K562 (cell line): ENCODE results near the gene MLLT3. TPM values are rescaled to one million over a fixed set of nuclear protein-coding genes. Genes with fewer than 3 reads are reported as not detected.

Source experiments
- ATAC-seq: fragments of 200-7000 bp; cut with Tn5 transposase; 3 replicates; pipeline ENCODE4 v1.9.1; 2020; ENCODE audit warnings: moderate library complexity
- BruUV-seq: library from RNA; stranded (reverse); fragments of 400-500 nt; replicated peaks from 2 replicates; lab custom pipeline; 2021; lab: Mats Ljungman, UMichigan
- CTCF ChIA-PET: fragments of 300-600 bp; formaldehyde crosslinking; extraction: SDS; loops from one replicate; lab custom pipeline; 2021; ENCODE audit warnings: low intra/inter-chr PET ratio; lab: Yijun Ruan, JAX
- POLR2A ChIA-PET: fragments of 300-600, 350-650 bp; sonication (Branson Sonifier 250); formaldehyde crosslinking; extraction: SDS; loops from one replicate; lab custom pipeline; 2021; ENCODE audit warnings: antibody characterized with exemption, inconsistent platforms; lab: Yijun Ruan, JAX
- DNase-seq, 4 experiments: peaks; one replicate each; pipeline versions ENCODE4 v3.0.0 to v3.0.0-alpha.2; 2011 to 2018; ENCODE audit warnings: low spot score in 3 of 4, mixed read lengths in 3 of 4; ENCODE audit errors: extremely low read depth in 1 of 4
- FAIRE-seq: peaks from 2 replicates; lab custom pipeline; 2011; peaks lifted over from hg19 to GRCh38; lab: Jason Lieb, UNC
- H2AFZ ChIP-seq: 2 replicates; pipeline ENCODE4 v1.6.0; 2011; ENCODE audit warnings: low read depth, low read length, control low read depth, inconsistent platforms
- H3K27ac ChIP-seq: fragments of 200-600 bp; 3 replicates; pipeline ENCODE4 v1.8.0; 2011; ENCODE audit warnings: low read depth, mild to moderate bottlenecking, control low read depth, inconsistent platforms, low read length, moderate library complexity, mixed read lengths; ENCODE audit errors: extremely low read depth
- H3K27me3 ChIP-seq, 2 experiments: fragments of 300-600 bp in 1 of 2; 2 replicates in 1 of 2; 3 replicates in 1 of 2; pipeline versions ENCODE4 v1.6.0 to v1.8.0; 2011; ENCODE audit warnings: inconsistent platforms in 2 of 2, low read length in 2 of 2, mild to moderate bottlenecking in 1 of 2, mixed read lengths in 1 of 2, moderate library complexity in 1 of 2; ENCODE audit not compliant: control insufficient read depth in 2 of 2, insufficient read depth in 2 of 2
- H3K36me3 ChIP-seq: fragments of 300-600 bp; 3 replicates; pipeline ENCODE4 v1.8.0; 2011; ENCODE audit warnings: mild to moderate bottlenecking, low read length, inconsistent platforms; ENCODE audit not compliant: control insufficient read depth, insufficient read depth
- H3K4me1 ChIP-seq, 2 experiments: fragments of 200-600 bp in 1 of 2; replicated peaks in 1 of 2; 2 replicates in 1 of 2; 3 replicates in 1 of 2; pipeline versions ENCODE4 v1.5.1 to v1.8.0; 2011; ENCODE audit warnings: inconsistent platforms in 2 of 2, low read length in 2 of 2, mild to moderate bottlenecking in 1 of 2, mixed read lengths in 1 of 2, moderate library complexity in 1 of 2; ENCODE audit not compliant: control insufficient read depth in 2 of 2, insufficient read depth in 2 of 2
- H3K4me2 ChIP-seq: 2 replicates; pipeline ENCODE4 v1.6.1; 2011; ENCODE audit warnings: low read length, control low read depth, inconsistent platforms, mixed read lengths; ENCODE audit not compliant: insufficient read depth
- H3K4me3 ChIP-seq: fragments of 200-600 bp; sonication (generic), shearing (Covaris generic); 2 replicates; pipeline ENCODE4 v1.5.1; 2016; ENCODE audit warnings: control low read depth, inconsistent platforms
- H3K79me2 ChIP-seq: fragments of 200-600 bp; 3 replicates; pipeline ENCODE4 v1.8.0; 2011; ENCODE audit warnings: low read length, inconsistent platforms; ENCODE audit not compliant: control insufficient read depth, insufficient read depth
- H3K9ac ChIP-seq, 2 experiments: 2 replicates each; pipeline versions ENCODE4 v1.6.0 to v1.6.1; 2011; ENCODE audit warnings: low read depth in 2 of 2, low read length in 2 of 2, control low read depth in 1 of 2, inconsistent platforms in 1 of 2, mild to moderate bottlenecking in 1 of 2, mixed read lengths in 1 of 2; ENCODE audit not compliant: insufficient read depth in 1 of 2
- H3K9me1 ChIP-seq: one replicate; pipeline ENCODE4 v1.6.0; 2011; ENCODE audit warnings: inconsistent platforms, mild to moderate bottlenecking, low read length, moderate library complexity; ENCODE audit not compliant: control insufficient read depth, insufficient read depth
- H3K9me3 ChIP-seq: replicated peaks from 2 replicates; pipeline ENCODE4 v1.5.1; 2011; ENCODE audit warnings: low read depth, low read length, inconsistent platforms; ENCODE audit not compliant: control insufficient read depth, insufficient read depth
- H4K20me1 ChIP-seq: replicated peaks from 2 replicates; pipeline ENCODE4 v1.6.1; 2011; ENCODE audit warnings: low read length, inconsistent platforms, mixed read lengths; ENCODE audit not compliant: control insufficient read depth, insufficient read depth
- ATF1 ChIP-seq, 2 experiments: fragments of 450-650 bp in 1 of 2; IDR thresholded peaks; 2 replicates each; pipeline ENCODE4 v1.6.1; 2016; ENCODE audit warnings: missing compliant biosample characterization in 1 of 2, missing genetic modification characterization in 1 of 2
- BDP1 ChIP-seq: IDR thresholded peaks from 3 replicates; pipeline ENCODE4 v1.6.1; 2011; ENCODE audit not compliant: insufficient read length, insufficient read depth
- CXXC5 ChIP-seq: fragments of 250-450 bp; sonication (Bioruptor Pico); IDR thresholded peaks from 2 replicates; pipeline ENCODE4 v1.8.0; 2022; ENCODE audit warnings: inconsistent platforms, mild to moderate bottlenecking, moderate library complexity
- DPF2 ChIP-seq: fragments of 450-650 bp; IDR thresholded peaks from 2 replicates; pipeline ENCODE4 v1.6.1; 2016
- JUN ChIP-seq, 2 experiments: sonication (generic) in 1 of 2; formaldehyde crosslinking in 1 of 2; IDR thresholded peaks; 2 replicates each; pipeline versions ENCODE4 v1.6.1 to v1.8.0; 2012 to 2022; ENCODE audit warnings: borderline replicate concordance in 2 of 2, mild to moderate bottlenecking in 2 of 2, improper control_type of control experiment in 1 of 2, low read depth in 1 of 2, low read length in 1 of 2, missing genetic modification reagents in 1 of 2
- LARP7 ChIP-seq: fragments of 450-650 bp; IDR thresholded peaks from 2 replicates; pipeline ENCODE4 v1.6.1; 2016
- MXI1 ChIP-seq: IDR thresholded peaks from 2 replicates; pipeline ENCODE4 v1.6.1; 2011; ENCODE audit warnings: low read depth, mild to moderate bottlenecking, improper control_type of control experiment, low read length
- MYNN ChIP-seq, 2 experiments: sonication (generic); formaldehyde crosslinking in 1 of 2; IDR thresholded peaks; 2 replicates each; pipeline versions ENCODE4 v1.5.0 to v1.6.1; 2016 to 2020; ENCODE audit warnings: antibody characterized with exemption in 1 of 2, missing genetic modification reagents in 1 of 2
- PTRF ChIP-seq: fragments of 450-650 bp; IDR thresholded peaks from 2 replicates; pipeline ENCODE4 v1.6.1; 2016; ENCODE audit warnings: mild to moderate bottlenecking, missing genetic modification characterization, missing compliant biosample characterization
- SMARCC2 ChIP-seq: fragments of 450-650 bp; IDR thresholded peaks from 2 replicates; pipeline ENCODE4 v1.6.1; 2017; ENCODE audit warnings: antibody characterized with exemption, moderate library complexity, mild to moderate bottlenecking, low read depth
- SRSF3 ChIP-seq: fragments of 200-400 bp; formaldehyde crosslinking; IDR thresholded peaks from 2 replicates; pipeline ENCODE4 v1.6.1; 2016; ENCODE audit warnings: mild to moderate bottlenecking, low read length, moderate library complexity; ENCODE audit not compliant: insufficient read depth
- STAG1 ChIP-seq: sonication (generic); formaldehyde crosslinking; IDR thresholded peaks from 2 replicates; pipeline ENCODE4 v1.5.0; 2020; ENCODE audit warnings: missing genetic modification reagents, borderline replicate concordance
- TFAM ChIP-seq: fragments of 250-450 bp; sonication (Bioruptor Pico); conservative IDR thresholded peaks from 2 replicates; pipeline ENCODE4 v1.5.0; 2021; ENCODE audit warnings: mild to moderate bottlenecking, moderate library complexity
- TSC22D4 ChIP-seq: fragments of 450-650 bp; IDR thresholded peaks from 2 replicates; pipeline ENCODE4 v1.6.1; 2016; ENCODE audit warnings: missing genetic modification characterization, missing biosample characterization, control low read depth
- UBTF ChIP-seq, 2 experiments: IDR thresholded peaks; 2 replicates each; pipeline ENCODE4 v1.6.1; 2012; ENCODE audit warnings: improper control_type of control experiment in 2 of 2, low read depth in 2 of 2, low read length in 2 of 2, borderline replicate concordance in 1 of 2
- ZBTB26 ChIP-seq: fragments of 450-650 bp; formaldehyde crosslinking; IDR thresholded peaks from 2 replicates; pipeline ENCODE4 v1.4.0; 2022; ENCODE audit warnings: missing genetic modification characterization
- ZNF134 ChIP-seq: fragments of 250-450 bp; sonication (Bioruptor Pico); conservative IDR thresholded peaks from 2 replicates; pipeline ENCODE4 v1.4.0; 2020
- ZNF408 ChIP-seq: fragments of 250-450 bp; sonication (Bioruptor Pico); IDR thresholded peaks from 2 replicates; pipeline ENCODE4 v1.4.0; 2020; ENCODE audit warnings: low read depth, mild to moderate bottlenecking, moderate library complexity
- ZNF77 ChIP-seq: fragments of 250-450 bp; sonication (Bioruptor Pico); IDR thresholded peaks from 2 replicates; pipeline ENCODE4 v1.5.0; 2020
- WGBS: fragments of 100-300 bp; shearing (Covaris generic); methylation state at CpG from one replicate; pipeline ENCODE4 v1.1.6; 2016; ENCODE audit warnings: low coverage, mixed read lengths; ENCODE audit not compliant: insufficient coverage; ENCODE audit errors: missing lambda C conversion rate; 5-methylcytosine and 5-hydroxymethylcytosine counted together
- in situ Hi-C: fragments of 300-500 bp; cut with MboI; formaldehyde crosslinking; loops from 4 replicates; pipeline ENCODE4 v1.15.0; 2018; ENCODE audit warnings: inconsistent platforms, mixed read lengths
- intact Hi-C: fragments of 100-400 bp; cut with micrococcal nuclease; formaldehyde crosslinking; loops from 2 replicates; pipeline ENCODE4 v1.14.2; 2022
- polyA plus RNA-seq, 8 experiments: library from polyadenylated mRNA; depleted of rRNA in 4 of 8; stranded (reverse) in 5 of 8; unstranded in 3 of 8; fragments of >200 nt; fragmentation: Nextera tagmentation in 2 of 8; fragmentation: Illumina TruSeq in 1 of 8; extraction: Ambion mirVana in 2 of 8; extraction: Trizol in 1 of 8; gene quantifications; 2 replicates each; pipeline versions ENCODE4 v1.2.1 to v1.2.3, GENCODE V29; 2011 to 2014; ENCODE audit warnings: inconsistent platforms in 1 of 8, missing spikeins in 1 of 8
- total RNA-seq, 7 experiments: library from RNA; depleted of rRNA in 6 of 7; stranded (reverse); fragments of >200 nt in 6 of 7; fragmentation: Illumina TruSeq in 2 of 7; extraction: Trizol in 2 of 7; gene quantifications; 2 replicates each; pipeline versions ENCODE4 v1.2.1 to v1.2.3, GENCODE V29; 2011 to 2021; ENCODE audit warnings: low replicate concordance in 1 of 7

The MLLT3 gene
- total and polyA plus RNA-seq, 9 of the 15 experiments (the other 6 are each of a cell fraction or from before 2014, with no cell fraction given): 0.07 to 0.42 (median 0.22) TPM; not detected in 4

DNA sequence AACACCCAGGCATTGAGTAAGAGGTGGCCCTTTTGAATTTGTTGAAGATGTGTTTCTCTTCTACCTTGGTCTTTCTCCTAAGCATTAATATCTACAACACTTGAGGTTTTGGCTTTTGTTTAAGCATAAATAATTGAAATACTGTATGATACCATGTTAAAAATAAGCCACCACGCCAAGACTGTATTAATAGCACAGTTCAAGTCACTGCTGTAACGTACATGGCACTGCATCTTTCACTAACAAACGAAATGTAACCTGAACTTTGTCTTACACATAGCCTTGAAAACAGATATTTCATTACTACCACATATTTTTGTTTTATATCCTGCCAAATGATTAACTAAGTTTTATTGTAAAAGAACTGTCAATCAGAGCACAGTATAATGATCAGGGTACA is 112.8 kb downstream of the MLLT3 start (continued):
- TF ChIP-seq ATF1 (CRISPR knock-in tag; IDR thresholded peaks at IDR 0.05) (no peak), ATF1 (tag; IDR thresholded peaks at IDR 0.05) (no peak), SRSF3 (no peak)

- ATAC-seq: no peak
- no peak overlapping the region for H2AFZ ChIP-seq
- no peak overlapping the region for H3K4me3 ChIP-seq
- no peaks in the 10 kb centered on the region for H3K9me3 ChIP-seq
- no peaks in the 10 kb centered on the region for H3K79me2 ChIP-seq
- no peak for FAIRE-seq
- H3K27me3 ChIP-seq: no peaks in the 10 kb centered on the region
- no peaks in the 10 kb centered on the region for H3K4me1 ChIP-seq
- BruUV-seq: no TSS peak
- no peak overlapping the region for H3K9ac ChIP-seq
- H4K20me1 ChIP-seq: no peaks in the 10 kb centered on the region
- H3K27ac ChIP-seq: no peak overlapping the region
- no peak overlapping the region for H3K4me2 ChIP-seq
- H3K9me1 ChIP-seq: no peaks in the 10 kb centered on the region
- in situ Hi-C loops: no loop called here
- TF ChIP-seq STAG1 (CRISPR knock-in tag) (no peak), SMARCC2 (no peak), JUN (IDR thresholded peaks at IDR 0.05; ENCODE audit: borderline replicate concordance, low read depth, low read length) (no peak), JUN (CRISPR knock-in tag; IDR thresholded peaks at IDR 0.05; ENCODE audit: borderline replicate concordance) (no peak), MXI1 (no peak), ZBTB26 (CRISPR knock-in tag) (no peak), CXXC5 (CRISPR knock-in tag) (no peak), DPF2 (no peak), ZNF134 (no peak), TFAM (CRISPR knock-in tag) (no peak), TSC22D4 (tag) (no peak), MYNN (IDR thresholded peaks at IDR 0.05) (no peak), MYNN (CRISPR knock-in tag; IDR thresholded peaks at IDR 0.05) (no peak), ZNF77 (CRISPR knock-in tag) (no peak), BDP1 (no peak), ZNF408 (no peak), LARP7 (no peak), PTRF (tag) (no peak), UBTF (IDR thresholded peaks at IDR 0.05; ENCODE audit: borderline replicate concordance in 1 of 2, low read depth in 2 of 2, low read length in 2 of 2) (no peak)
- intact Hi-C loops: no loop called here
- no peaks in the 10 kb centered on the region for H3K36me3 ChIP-seq
- ChIA-PET POLR2A (no interaction called here), CTCF (no interaction called here)
- WGBS: 0% methylated on average over 1 of the region's 2 CpGs
- DNase-seq: no peak
These were observed 114.1 kb downstream of the MLLT3 start for GRCh38 chr9:20508242-20508641.
